SK-N-SH (cell line): Measurements from ENCODE around the gene BRINP2. TPM values are rescaled to one million over a fixed set of nuclear protein-coding genes. Genes with fewer than 3 reads are reported as not detected.

Experiments
- CTCF ChIA-PET: fragments of 300-600, 350-600 bp; formaldehyde crosslinking; extraction: SDS; loops from one replicate; lab custom pipeline; 2021; lab: Yijun Ruan, JAX
- POLR2A ChIA-PET: fragments of 350-600 bp; sonication (Branson Sonifier 250); formaldehyde crosslinking; extraction: SDS; loops from one replicate; lab custom pipeline; 2020; ENCODE audit warnings: antibody characterized with exemption, inconsistent platforms; lab: Yijun Ruan, JAX
- DNase-seq: peaks from one replicate; pipeline ENCODE4 v3.0.0; 2012
- H2AFZ ChIP-seq: fragments of 200-600 bp; sonication (generic); 2 replicates; pipeline ENCODE4 v1.8.1; 2016; ENCODE audit warnings: antibody characterized with exemption, mild to moderate bottlenecking, low read depth
- H3F3A ChIP-seq: fragments of 200-600 bp; sonication (generic); replicated peaks from 2 replicates; pipeline ENCODE3; 2016; ENCODE audit warnings: antibody characterized with exemption, mild to moderate bottlenecking; ENCODE audit not compliant: insufficient read depth
- H3K27ac ChIP-seq, 2 experiments: fragments of 200-500 bp in 1 of 2; fragments of 200-600 bp in 1 of 2; sonication (Bioruptor generic) in 1 of 2; sonication (generic), shearing (Covaris generic) in 1 of 2; 2 replicates each; pipeline versions ENCODE4 v1.5.1 to v1.6.1; 2014 to 2016; ENCODE audit warnings: low read depth in 2 of 2, inconsistent platforms in 1 of 2, low read length in 1 of 2, mild to moderate bottlenecking in 1 of 2, mixed read lengths in 1 of 2
- H3K27me3 ChIP-seq: fragments of 200-600 bp; sonication (generic), shearing (Covaris generic); 2 replicates; pipeline ENCODE4 v1.6.1; 2016; ENCODE audit warnings: mixed run types; ENCODE audit not compliant: insufficient read depth
- H3K36me3 ChIP-seq, 2 experiments: fragments of 200-500 bp in 1 of 2; fragments of 200-600 bp in 1 of 2; sonication (Bioruptor generic) in 1 of 2; sonication (generic) in 1 of 2; replicated peaks in 1 of 2; 2 replicates each; pipeline versions ENCODE3 to v1.5.1; 2014 to 2016; ENCODE audit warnings: low read length in 1 of 2, mild to moderate bottlenecking in 1 of 2; ENCODE audit not compliant: insufficient read depth in 2 of 2, control insufficient read depth in 1 of 2
- H3K4me1 ChIP-seq, 2 experiments: fragments of 200-500 bp in 1 of 2; fragments of 200-600 bp in 1 of 2; sonication (Bioruptor generic) in 1 of 2; sonication (generic), shearing (Covaris generic) in 1 of 2; 2 replicates each; pipeline versions ENCODE4 v1.5.1 to v1.6.1; 2014 to 2016; ENCODE audit warnings: low read depth in 1 of 2, low read length in 1 of 2, mixed run types in 1 of 2; ENCODE audit not compliant: insufficient read depth in 2 of 2, control insufficient read depth in 1 of 2
- H3K4me2 ChIP-seq: fragments of 200-600 bp; sonication (generic), shearing (Covaris generic); 2 replicates; pipeline ENCODE4 v1.6.1; 2017; ENCODE audit warnings: mixed run types
- H3K4me3 ChIP-seq, 2 experiments: fragments of 200-500 bp in 1 of 2; fragments of 200-600 bp in 1 of 2; sonication (Bioruptor generic) in 1 of 2; sonication (generic), shearing (Covaris generic) in 1 of 2; 2 replicates each; pipeline versions ENCODE4 v1.5.1 to v1.8.1; 2014 to 2016; ENCODE audit warnings: low read depth in 2 of 2, inconsistent platforms in 1 of 2, low read length in 1 of 2, mild to moderate bottlenecking in 1 of 2, mixed read lengths in 1 of 2, moderate library complexity in 1 of 2
- H3K79me2 ChIP-seq: fragments of 200-600 bp; sonication (generic); 2 replicates; pipeline ENCODE4 v1.8.1; 2017; ENCODE audit warnings: mild to moderate bottlenecking; ENCODE audit not compliant: insufficient read depth
- H3K9ac ChIP-seq: fragments of 200-600 bp; sonication (generic); 2 replicates; pipeline ENCODE4 v1.6.1; 2017; ENCODE audit warnings: mixed run types
- H3K9me2 ChIP-seq: fragments of 200-600 bp; sonication (generic); 2 replicates; pipeline ENCODE4 v1.6.1; 2017; ENCODE audit warnings: mixed run types
- H3K9me3 ChIP-seq: fragments of 200-600 bp; sonication (generic); 2 replicates; pipeline ENCODE4 v1.6.1; 2017; ENCODE audit warnings: mixed run types, mild to moderate bottlenecking, moderate library complexity
- H4K20me1 ChIP-seq: fragments of 200-600 bp; sonication (generic); 2 replicates; pipeline ENCODE4 v1.6.1; 2017; ENCODE audit warnings: mild to moderate bottlenecking, mixed run types; ENCODE audit not compliant: insufficient read depth
- ELF1 ChIP-seq: IDR thresholded peaks from 2 replicates; pipeline ENCODE4 v1.4.0; 2012
- EZH2phosphoT487 ChIP-seq: fragments of 200-600 bp; sonication (generic); IDR thresholded peaks from 2 replicates; pipeline ENCODE4 v1.6.1; 2017; ENCODE audit warnings: low read depth, mixed run types, mild to moderate bottlenecking, antibody characterized with exemption, moderate library complexity, borderline replicate concordance
- FOSL2 ChIP-seq: IDR thresholded peaks from 2 replicates; pipeline ENCODE4 v1.4.0; 2012; ENCODE audit warnings: low read depth, mild to moderate bottlenecking, moderate library complexity, borderline replicate concordance
- MXI1 ChIP-seq: IDR thresholded peaks from 2 replicates; pipeline ENCODE4 v1.6.1; 2012; ENCODE audit warnings: mild to moderate bottlenecking, low read depth, low read length, improper control_type of control experiment
- NRF1 ChIP-seq: IDR thresholded peaks from 2 replicates; pipeline ENCODE4 v1.6.1; 2012; ENCODE audit warnings: low read depth, mild to moderate bottlenecking, low read length
- POLR2AphosphoS5 ChIP-seq: IDR thresholded peaks from 2 replicates; pipeline ENCODE4 v1.6.1; 2012; ENCODE audit warnings: low read depth, low read length
- RAD21 ChIP-seq: IDR thresholded peaks from 2 replicates; pipeline ENCODE4 v1.6.1; 2012; ENCODE audit warnings: mild to moderate bottlenecking, low read length
- RCOR1 ChIP-seq: fragments of 150-350 bp; IDR thresholded peaks from 2 replicates; pipeline ENCODE4 v1.6.1; 2017; ENCODE audit warnings: antibody characterized with exemption, low read length
- RFX5 ChIP-seq: IDR thresholded peaks from 2 replicates; pipeline ENCODE4 v1.6.1; 2012; ENCODE audit warnings: mild to moderate bottlenecking, improper control_type of control experiment, low read length
- RXRA ChIP-seq: IDR thresholded peaks from 2 replicates; pipeline ENCODE4 v1.4.0; 2012; ENCODE audit warnings: low read depth, mild to moderate bottlenecking, borderline replicate concordance
- WGBS: methylation state at CpG from one replicate; pipeline ENCODE4 v1.1.6; 2017; ENCODE audit warnings: low lambda C conversion rate; 5-methylcytosine and 5-hydroxymethylcytosine counted together
- polyA plus RNA-seq, 3 experiments: library from polyadenylated mRNA; depleted of rRNA; stranded (reverse); fragments of >200 nt; gene quantifications; 2 replicates each; pipeline ENCODE4 v1.2.3, GENCODE V29; 2012
- TF ChIP-seq, protein P1 (sequence below): IDR thresholded peaks from 2 replicates; pipeline ENCODE4; 2012
- TF ChIP-seq, protein P2 (sequence below): fragments of 200-600 bp; sonication (generic); IDR thresholded peaks from 2 replicates; pipeline ENCODE4 v1.6.1; 2017; ENCODE audit warnings: antibody characterized with exemption, mild to moderate bottlenecking, moderate library complexity
- TF ChIP-seq, protein P3 (sequence below): IDR thresholded peaks from 2 replicates; pipeline ENCODE4 v1.6.1; 2012; ENCODE audit warnings: mild to moderate bottlenecking, low read depth, low read length, moderate library complexity
- TF ChIP-seq, protein P4 (sequence below): IDR thresholded peaks from 2 replicates; pipeline ENCODE4 v1.4.0; 2012; ENCODE audit warnings: low read depth, borderline replicate concordance
- TF ChIP-seq, protein P5 (sequence below): fragments of 150-350 bp; IDR thresholded peaks from 2 replicates; pipeline ENCODE4 v1.6.1; 2017; ENCODE audit warnings: antibody characterized with exemption, low read length, low read depth, borderline replicate concordance
- TF ChIP-seq, protein P6 (sequence below): IDR thresholded peaks from 2 replicates; pipeline ENCODE4 v1.4.0; 2012; ENCODE audit warnings: low read depth, borderline replicate concordance

The BRINP2 gene
- polyA plus RNA-seq, 1 of the 3 experiments (the other 2 are of a cell fraction) = 0.12 TPM

DNA sequence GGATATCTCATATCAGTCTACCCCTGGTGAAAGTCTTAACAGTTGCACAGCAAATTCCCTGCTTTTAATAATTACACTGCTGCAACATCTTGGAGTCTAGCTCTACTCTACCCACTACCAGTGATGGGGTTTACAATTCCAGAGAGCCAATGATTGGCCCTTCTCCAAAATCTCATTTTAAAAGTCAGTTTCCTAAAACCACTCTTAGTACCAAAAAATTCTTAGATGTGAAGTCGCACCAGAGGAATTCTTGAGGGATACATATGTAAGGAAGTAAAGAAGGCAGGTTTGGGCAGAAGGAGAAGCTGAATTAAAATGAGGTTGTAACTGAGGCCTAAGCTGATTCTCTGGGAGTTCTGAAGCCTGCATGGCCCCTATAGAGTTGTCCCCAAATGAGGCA is 129.7 kb downstream of the BRINP2 start:
- ChIA-PET POLR2A (no interaction called here), CTCF (interaction anchor here (1.0 to 1.2 kb wide), 2 partner anchors 8 to 55 kb away, joined by 3 to 5 read pairs; no protein-coding TSS in a partner anchor)
- TF ChIP-seq RXRA (no peak), NRF1 (no peak), POLR2AphosphoS5 (no peak), MXI1 (no peak), EZH2phosphoT487 (no peak), RFX5 (no peak), FOSL2 (no peak), ELF1 (no peak), RCOR1 (no peak), RAD21 (no peak)
- TF ChIP-seq, protein P1, sequence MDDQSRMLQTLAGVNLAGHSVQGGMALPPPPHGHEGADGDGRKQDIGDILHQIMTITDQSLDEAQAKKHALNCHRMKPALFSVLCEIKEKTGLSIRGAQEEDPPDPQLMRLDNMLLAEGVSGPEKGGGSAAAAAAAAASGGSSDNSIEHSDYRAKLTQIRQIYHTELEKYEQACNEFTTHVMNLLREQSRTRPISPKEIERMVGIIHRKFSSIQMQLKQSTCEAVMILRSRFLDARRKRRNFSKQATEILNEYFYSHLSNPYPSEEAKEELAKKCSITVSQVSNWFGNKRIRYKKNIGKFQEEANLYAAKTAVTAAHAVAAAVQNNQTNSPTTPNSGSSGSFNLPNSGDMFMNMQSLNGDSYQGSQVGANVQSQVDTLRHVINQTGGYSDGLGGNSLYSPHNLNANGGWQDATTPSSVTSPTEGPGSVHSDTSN = no peak
- TF ChIP-seq, protein P2, sequence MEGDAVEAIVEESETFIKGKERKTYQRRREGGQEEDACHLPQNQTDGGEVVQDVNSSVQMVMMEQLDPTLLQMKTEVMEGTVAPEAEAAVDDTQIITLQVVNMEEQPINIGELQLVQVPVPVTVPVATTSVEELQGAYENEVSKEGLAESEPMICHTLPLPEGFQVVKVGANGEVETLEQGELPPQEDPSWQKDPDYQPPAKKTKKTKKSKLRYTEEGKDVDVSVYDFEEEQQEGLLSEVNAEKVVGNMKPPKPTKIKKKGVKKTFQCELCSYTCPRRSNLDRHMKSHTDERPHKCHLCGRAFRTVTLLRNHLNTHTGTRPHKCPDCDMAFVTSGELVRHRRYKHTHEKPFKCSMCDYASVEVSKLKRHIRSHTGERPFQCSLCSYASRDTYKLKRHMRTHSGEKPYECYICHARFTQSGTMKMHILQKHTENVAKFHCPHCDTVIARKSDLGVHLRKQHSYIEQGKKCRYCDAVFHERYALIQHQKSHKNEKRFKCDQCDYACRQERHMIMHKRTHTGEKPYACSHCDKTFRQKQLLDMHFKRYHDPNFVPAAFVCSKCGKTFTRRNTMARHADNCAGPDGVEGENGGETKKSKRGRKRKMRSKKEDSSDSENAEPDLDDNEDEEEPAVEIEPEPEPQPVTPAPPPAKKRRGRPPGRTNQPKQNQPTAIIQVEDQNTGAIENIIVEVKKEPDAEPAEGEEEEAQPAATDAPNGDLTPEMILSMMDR = no peak
- TF ChIP-seq, protein P3, sequence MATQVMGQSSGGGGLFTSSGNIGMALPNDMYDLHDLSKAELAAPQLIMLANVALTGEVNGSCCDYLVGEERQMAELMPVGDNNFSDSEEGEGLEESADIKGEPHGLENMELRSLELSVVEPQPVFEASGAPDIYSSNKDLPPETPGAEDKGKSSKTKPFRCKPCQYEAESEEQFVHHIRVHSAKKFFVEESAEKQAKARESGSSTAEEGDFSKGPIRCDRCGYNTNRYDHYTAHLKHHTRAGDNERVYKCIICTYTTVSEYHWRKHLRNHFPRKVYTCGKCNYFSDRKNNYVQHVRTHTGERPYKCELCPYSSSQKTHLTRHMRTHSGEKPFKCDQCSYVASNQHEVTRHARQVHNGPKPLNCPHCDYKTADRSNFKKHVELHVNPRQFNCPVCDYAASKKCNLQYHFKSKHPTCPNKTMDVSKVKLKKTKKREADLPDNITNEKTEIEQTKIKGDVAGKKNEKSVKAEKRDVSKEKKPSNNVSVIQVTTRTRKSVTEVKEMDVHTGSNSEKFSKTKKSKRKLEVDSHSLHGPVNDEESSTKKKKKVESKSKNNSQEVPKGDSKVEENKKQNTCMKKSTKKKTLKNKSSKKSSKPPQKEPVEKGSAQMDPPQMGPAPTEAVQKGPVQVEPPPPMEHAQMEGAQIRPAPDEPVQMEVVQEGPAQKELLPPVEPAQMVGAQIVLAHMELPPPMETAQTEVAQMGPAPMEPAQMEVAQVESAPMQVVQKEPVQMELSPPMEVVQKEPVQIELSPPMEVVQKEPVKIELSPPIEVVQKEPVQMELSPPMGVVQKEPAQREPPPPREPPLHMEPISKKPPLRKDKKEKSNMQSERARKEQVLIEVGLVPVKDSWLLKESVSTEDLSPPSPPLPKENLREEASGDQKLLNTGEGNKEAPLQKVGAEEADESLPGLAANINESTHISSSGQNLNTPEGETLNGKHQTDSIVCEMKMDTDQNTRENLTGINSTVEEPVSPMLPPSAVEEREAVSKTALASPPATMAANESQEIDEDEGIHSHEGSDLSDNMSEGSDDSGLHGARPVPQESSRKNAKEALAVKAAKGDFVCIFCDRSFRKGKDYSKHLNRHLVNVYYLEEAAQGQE = no peak
- TF ChIP-seq, protein P4, sequence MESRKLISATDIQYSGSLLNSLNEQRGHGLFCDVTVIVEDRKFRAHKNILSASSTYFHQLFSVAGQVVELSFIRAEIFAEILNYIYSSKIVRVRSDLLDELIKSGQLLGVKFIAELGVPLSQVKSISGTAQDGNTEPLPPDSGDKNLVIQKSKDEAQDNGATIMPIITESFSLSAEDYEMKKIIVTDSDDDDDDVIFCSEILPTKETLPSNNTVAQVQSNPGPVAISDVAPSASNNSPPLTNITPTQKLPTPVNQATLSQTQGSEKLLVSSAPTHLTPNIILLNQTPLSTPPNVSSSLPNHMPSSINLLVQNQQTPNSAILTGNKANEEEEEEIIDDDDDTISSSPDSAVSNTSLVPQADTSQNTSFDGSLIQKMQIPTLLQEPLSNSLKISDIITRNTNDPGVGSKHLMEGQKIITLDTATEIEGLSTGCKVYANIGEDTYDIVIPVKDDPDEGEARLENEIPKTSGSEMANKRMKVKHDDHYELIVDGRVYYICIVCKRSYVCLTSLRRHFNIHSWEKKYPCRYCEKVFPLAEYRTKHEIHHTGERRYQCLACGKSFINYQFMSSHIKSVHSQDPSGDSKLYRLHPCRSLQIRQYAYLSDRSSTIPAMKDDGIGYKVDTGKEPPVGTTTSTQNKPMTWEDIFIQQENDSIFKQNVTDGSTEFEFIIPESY = no peak
- TF ChIP-seq, protein P5, sequence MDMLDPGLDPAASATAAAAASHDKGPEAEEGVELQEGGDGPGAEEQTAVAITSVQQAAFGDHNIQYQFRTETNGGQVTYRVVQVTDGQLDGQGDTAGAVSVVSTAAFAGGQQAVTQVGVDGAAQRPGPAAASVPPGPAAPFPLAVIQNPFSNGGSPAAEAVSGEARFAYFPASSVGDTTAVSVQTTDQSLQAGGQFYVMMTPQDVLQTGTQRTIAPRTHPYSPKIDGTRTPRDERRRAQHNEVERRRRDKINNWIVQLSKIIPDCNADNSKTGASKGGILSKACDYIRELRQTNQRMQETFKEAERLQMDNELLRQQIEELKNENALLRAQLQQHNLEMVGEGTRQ = no peak
- TF ChIP-seq, protein P6, sequence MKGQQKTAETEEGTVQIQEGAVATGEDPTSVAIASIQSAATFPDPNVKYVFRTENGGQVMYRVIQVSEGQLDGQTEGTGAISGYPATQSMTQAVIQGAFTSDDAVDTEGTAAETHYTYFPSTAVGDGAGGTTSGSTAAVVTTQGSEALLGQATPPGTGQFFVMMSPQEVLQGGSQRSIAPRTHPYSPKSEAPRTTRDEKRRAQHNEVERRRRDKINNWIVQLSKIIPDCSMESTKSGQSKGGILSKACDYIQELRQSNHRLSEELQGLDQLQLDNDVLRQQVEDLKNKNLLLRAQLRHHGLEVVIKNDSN = no peak
- peak overlapping the region in 1 of 2 experiments; percentile 69; a peak in 2 of 4 replicates for H3K27ac ChIP-seq
- H3F3A ChIP-seq = no peaks in the 10 kb centered on the region
- H2AFZ ChIP-seq = no peak overlapping the region
- no peaks in the 10 kb centered on the region for H4K20me1 ChIP-seq
- DNase-seq = no peak
- WGBS = 59% methylated on average over 1 of the region's 1 CpG
- H3K9me2 ChIP-seq = no peaks in the 10 kb centered on the region
- no peaks in the 10 kb centered on the region for H3K79me2 ChIP-seq
- no peak overlapping the region for H3K4me3 ChIP-seq
- no peaks in the 10 kb centered on the region for H3K9me3 ChIP-seq
- H3K9ac ChIP-seq = no peak overlapping the region
- H3K4me1 ChIP-seq = peaks cover 0 to 24% of the 10 kb centered on the region in 2 experiments; a peak in 2 of 4 replicates
- H3K36me3 ChIP-seq = no peaks in the 10 kb centered on the region
- no peaks in the 10 kb centered on the region for H3K27me3 ChIP-seq
- no peak overlapping the region for H3K4me2 ChIP-seq
